Measurements from ENCODE around the gene FRMD4B. TPM values are rescaled to one million over a fixed set of nuclear protein-coding genes. Genes with fewer than 3 reads are reported as not detected.

FRMD4B gene
- total RNA-seq, 4 donors from 2014 or later, result 58.0 to 71.9 (median 63.4) TPM

DNA sequence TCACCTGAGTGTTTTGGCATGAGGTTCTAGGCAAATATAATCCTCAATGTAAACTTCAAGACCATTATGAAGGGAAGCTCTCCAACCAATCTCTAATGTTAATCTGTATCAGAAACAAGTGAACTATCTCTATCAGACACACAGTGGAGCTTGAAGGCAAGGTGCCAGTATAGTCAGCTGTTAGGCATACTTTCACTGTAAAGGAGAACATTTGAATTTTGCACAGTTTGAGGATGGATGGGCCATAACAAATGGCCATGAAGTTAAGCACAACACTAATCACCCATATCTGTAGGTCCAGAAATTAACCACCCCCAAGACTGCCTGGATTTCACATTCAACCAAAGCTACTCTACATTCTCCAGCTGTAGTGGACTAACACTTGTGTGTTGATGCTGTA is 194.4 kb downstream of the FRMD4B start:
- no peak for DNase-seq (ENCODE audit: low spot score in 2 of 2)
- TF ChIP-seq, protein P1, sequence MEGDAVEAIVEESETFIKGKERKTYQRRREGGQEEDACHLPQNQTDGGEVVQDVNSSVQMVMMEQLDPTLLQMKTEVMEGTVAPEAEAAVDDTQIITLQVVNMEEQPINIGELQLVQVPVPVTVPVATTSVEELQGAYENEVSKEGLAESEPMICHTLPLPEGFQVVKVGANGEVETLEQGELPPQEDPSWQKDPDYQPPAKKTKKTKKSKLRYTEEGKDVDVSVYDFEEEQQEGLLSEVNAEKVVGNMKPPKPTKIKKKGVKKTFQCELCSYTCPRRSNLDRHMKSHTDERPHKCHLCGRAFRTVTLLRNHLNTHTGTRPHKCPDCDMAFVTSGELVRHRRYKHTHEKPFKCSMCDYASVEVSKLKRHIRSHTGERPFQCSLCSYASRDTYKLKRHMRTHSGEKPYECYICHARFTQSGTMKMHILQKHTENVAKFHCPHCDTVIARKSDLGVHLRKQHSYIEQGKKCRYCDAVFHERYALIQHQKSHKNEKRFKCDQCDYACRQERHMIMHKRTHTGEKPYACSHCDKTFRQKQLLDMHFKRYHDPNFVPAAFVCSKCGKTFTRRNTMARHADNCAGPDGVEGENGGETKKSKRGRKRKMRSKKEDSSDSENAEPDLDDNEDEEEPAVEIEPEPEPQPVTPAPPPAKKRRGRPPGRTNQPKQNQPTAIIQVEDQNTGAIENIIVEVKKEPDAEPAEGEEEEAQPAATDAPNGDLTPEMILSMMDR (IDR thresholded peaks at IDR 0.05), result no peak
- no peak for TF ChIP-seq POLR2A (IDR thresholded peaks at IDR 0.05)
- intact Hi-C loops (cut with DNase I; ENCODE audit: low total_unique reads), result no loop called here
- no peak overlapping the region for H3K4me3 ChIP-seq (ENCODE audit: low read depth, poor library complexity, severe bottlenecking)

DNA sequence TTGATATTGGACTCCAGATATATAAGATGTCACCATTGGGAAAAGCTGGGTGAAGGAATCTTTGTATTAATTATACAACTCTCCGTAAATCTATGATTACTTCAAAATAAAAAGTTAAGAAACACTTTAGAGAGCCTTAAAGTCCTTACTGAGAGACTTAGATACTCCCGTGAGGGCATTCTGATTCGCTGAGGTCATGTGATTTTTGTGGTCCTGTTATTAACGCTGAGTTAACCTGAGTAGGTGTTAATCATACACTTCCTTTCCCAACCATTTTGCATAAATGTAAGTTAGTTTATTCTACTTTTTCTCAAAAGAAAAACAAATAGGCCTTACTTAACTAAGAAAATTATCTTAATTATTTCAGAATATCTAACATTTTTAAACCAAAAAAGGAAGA is 196.4 kb downstream of the FRMD4B start:
- intact Hi-C loops (cut with DNase I; ENCODE audit: low total_unique reads), result no loop called here
- H3K4me3 ChIP-seq (ENCODE audit: low read depth, poor library complexity, severe bottlenecking), result no peak overlapping the region
- WGBS, 2 donors, result 88 to 91% methylated on average over 4 of the region's 4 CpGs
- DNase-seq (ENCODE audit: low spot score in 2 of 2), result no peak
- no peak for TF ChIP-seq POLR2A (IDR thresholded peaks at IDR 0.05)
- TF ChIP-seq, protein P1 (IDR thresholded peaks at IDR 0.05), result no peak

DNA sequence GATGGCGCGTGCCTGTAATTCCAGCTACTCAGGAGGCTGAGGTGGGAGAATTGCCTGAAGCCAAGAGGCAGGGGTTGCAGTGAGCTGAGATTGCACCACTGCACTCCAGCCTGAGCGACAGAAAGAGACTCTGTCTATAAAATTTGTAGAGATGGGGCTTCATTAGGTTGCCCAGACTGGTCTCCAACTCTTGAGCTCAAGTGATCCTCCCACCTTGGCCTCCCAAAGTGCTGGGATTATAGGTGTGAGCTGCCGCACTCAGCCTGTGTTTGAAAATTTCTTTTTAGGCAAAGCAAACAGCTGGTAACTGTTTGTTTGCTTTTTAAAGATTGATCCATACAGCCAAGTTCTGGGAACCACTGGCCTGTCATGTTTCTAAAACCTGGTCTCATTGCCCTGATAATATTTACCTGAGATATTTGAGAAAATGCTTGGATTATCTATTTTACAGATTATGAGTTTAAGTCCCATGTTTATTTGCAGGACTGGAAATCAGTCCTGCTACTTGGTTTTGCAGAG is 199.3 kb downstream of the FRMD4B start:
- no peak for TF ChIP-seq POLR2A (IDR thresholded peaks at IDR 0.05)
- TF ChIP-seq, protein P1 (IDR thresholded peaks at IDR 0.05), result no peak
- no peak overlapping the region for H3K4me3 ChIP-seq (ENCODE audit: low read depth, poor library complexity, severe bottlenecking)
- intact Hi-C loops (cut with DNase I; ENCODE audit: low total_unique reads), result no loop called here
- WGBS, 2 donors, result 94 to 97% methylated on average over 4 of the region's 4 CpGs
- no peak for DNase-seq (ENCODE audit: low spot score in 2 of 2)

DNA sequence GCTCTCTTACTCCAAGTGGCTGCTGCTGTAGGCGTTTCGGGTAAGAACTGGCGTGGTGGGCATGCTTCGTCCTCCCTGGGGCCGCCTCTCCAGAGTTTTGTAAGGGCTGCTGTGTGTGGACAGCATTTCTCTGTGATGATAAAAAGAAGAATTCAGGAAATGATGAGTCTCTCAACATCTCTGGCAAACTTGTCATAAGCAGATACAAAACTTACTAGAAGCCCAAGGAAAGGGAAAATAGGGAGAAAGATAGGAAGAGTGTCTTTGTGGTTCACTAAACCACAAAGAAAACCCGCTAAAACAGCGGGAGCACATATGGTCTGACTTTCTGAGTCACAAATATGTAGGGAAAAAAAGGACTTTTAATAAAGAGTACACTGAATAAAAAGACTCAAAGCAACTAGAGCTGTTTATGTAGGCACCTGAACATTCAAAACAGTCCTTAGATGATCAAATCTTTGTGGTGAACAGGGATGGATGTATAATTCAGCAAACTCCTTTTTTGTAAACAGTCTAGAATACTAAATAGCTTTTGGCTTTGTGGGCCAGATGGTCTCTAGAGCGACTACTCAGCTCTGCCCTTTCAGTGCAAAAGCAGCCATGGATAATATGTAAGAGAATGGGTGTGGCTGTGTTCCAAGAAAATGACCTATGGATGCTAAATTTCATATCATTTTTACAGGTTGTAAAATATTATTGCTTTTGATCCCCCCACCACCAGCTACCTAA is 203.1 kb downstream of the FRMD4B start:
- H3K4me3 ChIP-seq (ENCODE audit: low read depth, poor library complexity, severe bottlenecking), result no peak overlapping the region
- TF ChIP-seq, protein P1 (IDR thresholded peaks at IDR 0.05), result no peak
- no peak for TF ChIP-seq POLR2A (IDR thresholded peaks at IDR 0.05)
- intact Hi-C loops (cut with DNase I; ENCODE audit: low total_unique reads), result no loop called here
- 77 to 82% methylated on average over 8 of the region's 8 CpGs for WGBS, 2 donors
- no peak for DNase-seq (ENCODE audit: low spot score in 2 of 2)

DNA sequence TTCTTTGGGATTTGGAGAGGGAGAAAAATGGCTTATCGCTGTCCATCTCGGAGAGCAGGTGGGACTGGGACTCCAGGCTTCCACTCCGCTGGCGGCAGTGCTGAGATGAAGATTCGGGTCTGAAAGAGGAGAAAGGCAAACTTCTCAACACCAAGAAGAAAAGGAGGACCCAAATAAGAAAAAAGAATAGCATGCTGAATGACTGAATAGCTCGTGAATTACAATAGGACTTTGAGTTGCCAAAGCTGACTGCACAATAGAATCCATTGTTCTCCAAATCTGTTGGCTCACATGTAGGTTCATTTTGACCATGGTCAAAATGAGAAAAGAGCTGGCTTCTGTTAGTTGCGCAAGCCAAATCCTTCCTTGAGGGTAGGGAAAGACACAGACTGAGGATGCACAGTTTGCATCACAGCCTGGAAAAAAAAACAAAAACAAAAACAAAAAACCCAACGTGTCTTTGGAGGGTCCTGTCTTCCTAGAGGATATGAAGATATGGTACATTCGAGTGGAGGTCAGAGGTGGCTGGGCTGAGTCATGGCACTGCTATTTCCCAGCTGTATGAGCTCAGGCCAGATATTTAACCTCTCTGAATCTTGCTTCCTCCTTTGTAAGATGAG is 204.2 kb downstream of the FRMD4B start:
- DNase-seq (ENCODE audit: low spot score in 2 of 2), result no peak
- WGBS, 2 donors, result 71 to 75% methylated on average over 9 of the region's 9 CpGs

More for the DNA sequence above, 204.2 kb downstream of the FRMD4B start:
- TF ChIP-seq, protein P1 (IDR thresholded peaks at IDR 0.05), result no peak
- no peak for TF ChIP-seq POLR2A (IDR thresholded peaks at IDR 0.05)
- H3K4me3 ChIP-seq (ENCODE audit: low read depth, poor library complexity, severe bottlenecking), result no peak overlapping the region
- intact Hi-C loops (cut with DNase I; ENCODE audit: low total_unique reads), result no loop called here

Data from lower leg skin (tissue), 4 donors.